HCT116 (cell line): Measurements from ENCODE around the gene SLC7A10.

ENCODE experiments used
- CTCF ChIP-seq, 3 experiments: fragments of 200-600 bp in 1 of 3; sonication (generic) in 1 of 3; IDR thresholded peaks in 2 of 3; conservative IDR thresholded peaks in 1 of 3; 2 replicates each; pipeline ENCODE4 v1.5.1; 2012 to 2017; ENCODE audit warnings: low read depth in 2 of 3, low read length in 2 of 3, antibody characterized with exemption in 1 of 3, borderline replicate concordance in 1 of 3, control low read depth in 1 of 3, mild to moderate bottlenecking in 1 of 3, mixed read lengths in 1 of 3, mixed run types in 1 of 3, moderate library complexity in 1 of 3; ENCODE audit not compliant: insufficient read depth in 1 of 3
- EZH2 ChIP-seq: fragments of 200-600 bp; sonication (generic); IDR thresholded peaks from 2 replicates; pipeline ENCODE4 v1.6.1; 2017; ENCODE audit warnings: antibody characterized with exemption, mixed run types
- EZH2phosphoT487 ChIP-seq: fragments of 200-600 bp; IDR thresholded peaks from 2 replicates; pipeline ENCODE4 v1.6.1; 2018; ENCODE audit warnings: antibody characterized with exemption, borderline replicate concordance
- FOSL1 ChIP-seq: IDR thresholded peaks from 2 replicates; pipeline ENCODE4 v1.6.1; 2012; ENCODE audit warnings: low read depth
- POLR2A ChIP-seq: IDR thresholded peaks from 2 replicates; pipeline ENCODE4 v1.7.0; 2011; ENCODE audit warnings: borderline replicate concordance; ENCODE audit not compliant: insufficient read depth, insufficient read length; ENCODE audit errors: extremely low read depth
- SIN3A ChIP-seq: IDR thresholded peaks from 2 replicates; pipeline ENCODE4 v1.6.1; 2012; ENCODE audit warnings: low read depth
- TCF7L2 ChIP-seq: IDR thresholded peaks from 2 replicates; pipeline ENCODE4 v1.7.0; 2011; ENCODE audit warnings: borderline replicate concordance, inconsistent platforms; ENCODE audit not compliant: insufficient read depth, insufficient read length; ENCODE audit errors: extremely low read depth
- ZNF274 ChIP-seq: fragments of 200-500 bp; sonication (Bioruptor generic); IDR thresholded peaks from 2 replicates; pipeline ENCODE4 v1.6.1; 2014; ENCODE audit warnings: mild to moderate bottlenecking, low read depth, low read length, inconsistent platforms

- TF ChIP-seq CTCF (IDR thresholded peaks at IDR 0.05 in 2 of 3, conservative IDR thresholded peaks at IDR 0.05 in 1 of 3; ENCODE audit: borderline replicate concordance in 1 of 3, insufficient read depth in 1 of 3, low read depth in 2 of 3, low read length in 2 of 3): no peak
- TF ChIP-seq FOSL1: no peak
- no peak for TF ChIP-seq POLR2A
- TF ChIP-seq EZH2phosphoT487: no peak
- no peak for TF ChIP-seq EZH2
- TF ChIP-seq TCF7L2: no peak
- no peak for TF ChIP-seq SIN3A
- no peak for TF ChIP-seq ZNF274
These were observed 21.2 kb upstream of the SLC7A10 start for GRCh38 chr19:33246709-33247440.
